SU-DHL-6 (cell line): ENCODE data around the gene LY9.

Experiments used
- H2AFZ ChIP-seq: fragments of 200-600 bp; sonication (generic); 2 replicates; pipeline ENCODE4 v1.6.1; 2014; ENCODE audit warnings: low read depth, mild to moderate bottlenecking, moderate library complexity, mixed read lengths, antibody characterized with exemption, low read length; ENCODE audit not compliant: severe bottlenecking
- H3F3A ChIP-seq: fragments of 200-600 bp; shearing (Covaris generic); 2 replicates; pipeline ENCODE4 v1.6.0; 2016; ENCODE audit warnings: antibody characterized with exemption, mild to moderate bottlenecking; ENCODE audit not compliant: insufficient read depth
- H3K27ac ChIP-seq: fragments of 200-600 bp; sonication (generic); 2 replicates; pipeline ENCODE4 v1.5.1; 2016; ENCODE audit warnings: low read depth, mild to moderate bottlenecking, low read length, moderate library complexity, mixed read lengths
- H3K27me3 ChIP-seq: fragments of 200-600 bp; sonication (generic), shearing (Covaris generic); 2 replicates; pipeline ENCODE4 v1.6.0; 2014; ENCODE audit warnings: mild to moderate bottlenecking, low read length
- H3K36me3 ChIP-seq: fragments of 200-600 bp; sonication (generic); 2 replicates; pipeline ENCODE4 v1.6.1; 2014; ENCODE audit warnings: mild to moderate bottlenecking, low read length, mixed read lengths
- H3K4me2 ChIP-seq: fragments of 300-600, 200-600 bp; shearing (Covaris generic), sonication (generic); 2 replicates; pipeline ENCODE4 v1.6.0; 2014; ENCODE audit warnings: low read length, low read depth, mild to moderate bottlenecking; ENCODE audit not compliant: poor library complexity, severe bottlenecking
- H3K4me3 ChIP-seq: fragments of 200-600 bp; sonication (generic); 2 replicates; pipeline ENCODE4 v1.5.1; 2014; ENCODE audit warnings: antibody characterized with exemption, low read length, mild to moderate bottlenecking, mixed read lengths; ENCODE audit not compliant: insufficient read depth, poor library complexity, severe bottlenecking
- H3K79me2 ChIP-seq: fragments of 200-600 bp; sonication (generic); 2 replicates; pipeline ENCODE4 v1.6.1; 2014; ENCODE audit warnings: mild to moderate bottlenecking, low read length, moderate library complexity; ENCODE audit not compliant: insufficient read depth
- H3K9ac ChIP-seq: fragments of 200-600 bp; sonication (generic); 2 replicates; pipeline ENCODE4 v1.7.0; 2014; ENCODE audit warnings: mild to moderate bottlenecking, low read length
- H3K9me2 ChIP-seq: fragments of 200-600 bp; sonication (generic); replicated peaks from 2 replicates; pipeline ENCODE4 v1.6.1; 2014; ENCODE audit warnings: low read length; ENCODE audit not compliant: insufficient read depth
- H3K9me3 ChIP-seq: fragments of 200-600 bp; sonication (generic); 2 replicates; pipeline ENCODE4 v1.6.1; 2014; ENCODE audit warnings: low read length, mixed read lengths; ENCODE audit not compliant: insufficient read depth
- H4K20me1 ChIP-seq: fragments of 200-600 bp; sonication (generic); 2 replicates; pipeline ENCODE4 v1.6.1; 2014; ENCODE audit warnings: low read depth, mild to moderate bottlenecking, antibody characterized with exemption, low read length, moderate library complexity, mixed read lengths
- EZH2phosphoT487 ChIP-seq: fragments of 200-600 bp; sonication (generic), shearing (Covaris generic); conservative IDR thresholded peaks from 2 replicates; pipeline ENCODE4 v1.6.1; 2018; ENCODE audit warnings: mild to moderate bottlenecking, antibody characterized with exemption, low read length, moderate library complexity, mixed read lengths
- TF ChIP-seq, protein P1 (sequence below): fragments of 200-600 bp; sonication (generic); IDR thresholded peaks from one replicate; pipeline ENCODE4 v1.5.1; 2017; ENCODE audit warnings: antibody characterized with exemption, mild to moderate bottlenecking, low read length, moderate library complexity; ENCODE audit not compliant: insufficient read depth, poor library complexity, severe bottlenecking

The LY9 gene

DNA sequence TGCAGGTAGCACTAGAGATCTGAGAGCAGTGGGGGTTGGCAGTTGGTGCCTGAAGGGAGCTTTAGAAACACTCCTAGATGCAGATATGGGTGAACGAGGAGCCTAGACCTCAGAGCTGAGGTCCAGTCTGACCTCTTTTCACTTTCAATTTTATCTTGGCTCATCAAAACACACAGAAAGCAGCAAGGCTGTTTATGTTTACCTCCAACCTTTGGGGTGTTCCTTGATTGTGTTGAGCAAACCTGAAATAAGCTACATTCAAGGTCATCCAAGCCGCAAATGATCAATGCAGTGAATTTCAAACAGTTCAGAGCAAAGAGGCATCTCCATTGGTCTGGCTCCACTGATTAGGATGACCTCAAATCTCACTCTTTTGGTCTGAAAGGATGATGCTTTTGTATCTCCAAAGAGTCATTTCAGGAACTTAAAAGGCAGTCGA, 1.3 kb downstream of the LY9 start:
- H3K27me3 ChIP-seq, result no peaks in the 10 kb centered on the region
- no peaks in the 10 kb centered on the region for H3K9me3 ChIP-seq
- TF ChIP-seq, protein P1, sequence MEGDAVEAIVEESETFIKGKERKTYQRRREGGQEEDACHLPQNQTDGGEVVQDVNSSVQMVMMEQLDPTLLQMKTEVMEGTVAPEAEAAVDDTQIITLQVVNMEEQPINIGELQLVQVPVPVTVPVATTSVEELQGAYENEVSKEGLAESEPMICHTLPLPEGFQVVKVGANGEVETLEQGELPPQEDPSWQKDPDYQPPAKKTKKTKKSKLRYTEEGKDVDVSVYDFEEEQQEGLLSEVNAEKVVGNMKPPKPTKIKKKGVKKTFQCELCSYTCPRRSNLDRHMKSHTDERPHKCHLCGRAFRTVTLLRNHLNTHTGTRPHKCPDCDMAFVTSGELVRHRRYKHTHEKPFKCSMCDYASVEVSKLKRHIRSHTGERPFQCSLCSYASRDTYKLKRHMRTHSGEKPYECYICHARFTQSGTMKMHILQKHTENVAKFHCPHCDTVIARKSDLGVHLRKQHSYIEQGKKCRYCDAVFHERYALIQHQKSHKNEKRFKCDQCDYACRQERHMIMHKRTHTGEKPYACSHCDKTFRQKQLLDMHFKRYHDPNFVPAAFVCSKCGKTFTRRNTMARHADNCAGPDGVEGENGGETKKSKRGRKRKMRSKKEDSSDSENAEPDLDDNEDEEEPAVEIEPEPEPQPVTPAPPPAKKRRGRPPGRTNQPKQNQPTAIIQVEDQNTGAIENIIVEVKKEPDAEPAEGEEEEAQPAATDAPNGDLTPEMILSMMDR, result no peak
- TF ChIP-seq EZH2phosphoT487, result no peak
- no peak overlapping the region for H3K4me3 ChIP-seq
- H3K36me3 ChIP-seq, result no peaks in the 10 kb centered on the region
- H4K20me1 ChIP-seq, result no peaks in the 10 kb centered on the region
- H3K9ac ChIP-seq, result peak overlapping the region; percentile 10; the same call in 1 of the 2 replicates
- peak overlapping the region; percentile 32 for H3K4me2 ChIP-seq
- no peaks in the 10 kb centered on the region for H3K9me2 ChIP-seq
- H3F3A ChIP-seq, result no peaks in the 10 kb centered on the region
- no peak overlapping the region for H2AFZ ChIP-seq
- no peak overlapping the region for H3K27ac ChIP-seq
- no peaks in the 10 kb centered on the region for H3K79me2 ChIP-seq

DNA sequence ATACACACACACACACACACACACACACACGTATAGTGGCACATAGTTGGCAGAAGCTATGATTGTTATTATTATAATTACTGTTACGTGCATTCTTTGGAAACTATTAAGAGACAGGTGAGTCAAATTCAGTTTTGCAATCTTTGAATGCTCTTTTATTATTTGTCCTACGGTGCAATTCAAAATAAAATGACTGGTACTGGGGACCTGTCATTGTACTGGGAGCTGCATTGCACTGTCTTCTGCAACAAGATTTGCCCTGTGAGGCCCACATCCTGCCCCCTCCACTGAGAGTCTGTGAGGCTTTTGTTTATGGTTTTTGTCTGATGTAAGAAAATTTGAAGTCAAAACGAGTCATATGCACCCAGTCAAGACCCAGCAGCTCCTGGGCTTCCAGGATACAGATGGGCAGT, 1.9 kb downstream of the LY9 start:
- no peaks in the 10 kb centered on the region for H3K79me2 ChIP-seq
- TF ChIP-seq, protein P1, result no peak
- no peak for TF ChIP-seq EZH2phosphoT487
- H3K36me3 ChIP-seq, result no peaks in the 10 kb centered on the region
- H3K9ac ChIP-seq, result no peak overlapping the region
- no peak overlapping the region for H3K4me3 ChIP-seq
- H3F3A ChIP-seq, result no peaks in the 10 kb centered on the region
- H3K27ac ChIP-seq, result no peak overlapping the region
- no peaks in the 10 kb centered on the region for H3K9me2 ChIP-seq
- H4K20me1 ChIP-seq, result no peaks in the 10 kb centered on the region
- no peak overlapping the region for H2AFZ ChIP-seq
- peak overlapping the region; percentile 32 for H3K4me2 ChIP-seq
- H3K9me3 ChIP-seq, result no peaks in the 10 kb centered on the region
- H3K27me3 ChIP-seq, result no peaks in the 10 kb centered on the region

GRCh38 chr1:160798439-160798838, 2.5 kb downstream of the LY9 start:
- no peak overlapping the region for H3K4me3 ChIP-seq
- H3K9ac ChIP-seq, result no peak overlapping the region
- H3F3A ChIP-seq, result no peaks in the 10 kb centered on the region
- no peaks in the 10 kb centered on the region for H3K9me2 ChIP-seq
- TF ChIP-seq EZH2phosphoT487, result no peak
- TF ChIP-seq, protein P1, result no peak
- no peak overlapping the region for H2AFZ ChIP-seq
- H3K27me3 ChIP-seq, result no peaks in the 10 kb centered on the region
- H4K20me1 ChIP-seq, result no peaks in the 10 kb centered on the region
- no peak overlapping the region for H3K27ac ChIP-seq
- no peaks in the 10 kb centered on the region for H3K36me3 ChIP-seq
- H3K9me3 ChIP-seq, result no peaks in the 10 kb centered on the region
- peak overlapping the region; percentile 32 for H3K4me2 ChIP-seq
- H3K79me2 ChIP-seq, result no peaks in the 10 kb centered on the region

- Histone ChIP-seq H4K20me1 (no peaks in the 10 kb centered on the region), H3F3A (no peaks in the 10 kb centered on the region), H3K79me2 (no peaks in the 10 kb centered on the region), H3K4me3 (no peak overlapping the region), H3K27ac (no peak overlapping the region), H3K36me3 (no peaks in the 10 kb centered on the region), H3K9me2 (no peaks in the 10 kb centered on the region), H3K27me3 (no peaks in the 10 kb centered on the region), H3K9me3 (no peaks in the 10 kb centered on the region), H3K9ac (no peak overlapping the region), H3K4me2 (no peak overlapping the region), H2AFZ (no peak overlapping the region)
- TF ChIP-seq EZH2phosphoT487, result no peak
- TF ChIP-seq, protein P1, result no peak
Measured at GRCh38 chr1:160799641-160800040, 3.7 kb downstream of the LY9 start.
